HG03064 (cell line): Measurements from ENCODE around the gene REEP3.

Source experiments
- ATAC-seq: cut with Tn5 transposase; IDR thresholded peaks from one replicate; pipeline ENCODE4 v1.9.1; 2021; ENCODE audit warnings: low read depth; ENCODE audit not compliant: unreplicated experiment

Gene REEP3

GRCh38 chr10:63583909-63584724 lies 62.9 kb downstream of the REEP3 start:
- no peak for ATAC-seq

DNA sequence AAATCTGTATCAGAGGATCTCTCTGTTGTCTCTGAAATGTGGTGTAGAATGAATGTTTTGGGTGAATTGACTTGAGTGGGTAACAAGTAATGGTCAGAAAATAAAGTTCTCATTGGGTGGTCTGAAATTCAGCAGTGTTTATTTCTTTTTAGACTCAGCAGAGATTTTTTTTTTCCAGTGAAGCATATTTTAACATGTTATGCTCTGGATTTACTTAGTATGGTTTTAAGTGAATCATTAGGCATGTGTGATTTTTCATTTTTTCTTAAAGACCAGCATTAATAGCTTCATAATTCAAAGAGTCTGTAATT lies 63.5 kb downstream of the REEP3 start:
- no peak for ATAC-seq

DNA sequence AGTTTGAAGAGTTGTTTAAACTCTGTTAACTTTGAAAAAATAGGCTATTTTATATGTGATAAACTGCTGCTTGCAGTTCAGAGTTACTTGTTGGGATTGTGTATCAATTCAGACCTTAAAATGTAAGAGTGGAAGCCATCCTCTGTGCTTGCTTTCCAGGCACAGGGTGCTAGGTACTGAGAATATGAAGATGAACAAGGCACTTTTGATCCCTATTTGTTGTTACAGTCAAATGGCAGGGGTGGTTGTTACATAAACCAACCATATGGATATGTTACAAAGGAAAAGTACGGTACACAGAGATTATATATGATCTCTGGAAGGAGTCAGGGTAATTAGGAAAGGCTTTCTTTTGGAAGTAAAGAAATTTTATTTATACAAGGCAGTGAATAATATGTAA lies 63.8 kb downstream of the REEP3 start:
- no peak for ATAC-seq

DNA sequence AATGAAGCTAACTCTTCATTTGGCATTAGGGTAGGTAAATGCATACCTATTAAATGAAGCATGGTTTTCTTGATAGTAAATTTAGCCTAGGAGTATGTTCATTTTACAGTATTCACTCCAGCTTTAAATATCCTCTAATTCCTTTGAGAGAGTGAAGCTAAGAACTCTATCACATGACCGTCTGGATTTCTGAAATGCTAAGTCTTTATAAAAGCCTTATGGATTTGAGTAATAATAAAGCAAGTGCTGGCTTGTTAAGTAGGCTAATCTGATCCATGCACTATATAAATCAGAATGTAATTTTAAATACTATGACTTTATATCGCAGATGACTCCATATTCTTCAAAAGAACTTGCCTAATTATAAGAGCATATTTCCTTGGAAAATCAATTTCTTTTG lies 64.8 kb downstream of the REEP3 start:
- ATAC-seq = no peak

GRCh38 chr10:63587191-63587590 lies 66.0 kb downstream of the REEP3 start:
- ATAC-seq = no peak

- no peak for ATAC-seq
Observed at GRCh38 chr10:63588436-63589167, 67.4 kb downstream of the REEP3 start.

DNA sequence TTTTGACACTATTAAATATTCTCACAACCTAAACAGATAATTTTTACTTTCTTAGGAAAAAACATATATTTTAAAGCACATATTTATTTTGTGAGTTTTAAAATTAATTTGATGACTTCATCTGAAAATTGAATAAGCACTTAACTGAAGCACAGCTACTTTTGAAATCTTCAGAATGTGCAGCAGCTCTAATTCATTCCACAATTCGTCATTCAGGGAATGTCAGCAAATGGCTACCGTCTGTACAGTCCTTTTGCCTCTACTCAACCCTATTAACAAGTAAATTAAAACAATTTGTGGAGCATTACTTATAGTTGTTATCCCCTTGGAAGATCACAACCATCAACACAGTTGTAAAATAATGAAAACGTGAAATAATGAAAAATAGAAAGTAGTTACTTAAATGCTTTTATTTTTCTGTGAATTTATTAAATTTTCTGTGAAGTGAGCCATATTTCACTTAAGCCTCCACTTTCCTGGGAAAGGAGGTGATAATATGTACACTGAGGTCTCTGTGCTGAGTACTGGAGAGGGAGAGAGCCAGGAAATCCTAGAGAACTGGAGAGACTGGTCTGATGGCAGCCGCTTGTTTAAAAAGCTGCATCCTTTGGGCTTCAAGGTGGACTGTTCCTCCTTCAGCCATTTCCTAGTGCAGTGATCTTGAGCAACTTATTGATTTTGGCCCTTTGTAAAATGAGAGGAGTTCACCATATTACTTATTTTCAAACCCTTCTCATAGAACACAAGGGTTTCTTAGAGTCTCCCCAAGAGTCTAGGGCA lies 70.6 kb downstream of the REEP3 start:
- ATAC-seq = no peak

DNA sequence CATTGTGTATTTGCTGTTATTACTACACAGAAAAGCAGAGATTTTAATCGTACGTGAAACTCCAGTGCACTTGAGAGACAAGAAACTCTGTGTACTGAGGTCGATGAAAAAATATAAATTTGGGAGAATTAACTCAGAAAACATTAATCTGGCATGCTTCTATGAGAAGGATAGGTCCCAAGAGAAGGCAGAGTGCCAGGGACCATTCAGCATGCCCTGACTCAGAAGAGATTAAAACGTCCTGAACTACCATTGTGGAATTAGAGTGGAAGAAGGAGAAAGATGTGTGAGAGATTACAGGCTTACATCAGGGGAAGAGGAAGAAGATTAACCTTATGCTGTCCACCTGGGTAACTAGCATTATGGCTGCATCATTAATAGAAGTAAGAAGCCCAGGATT lies 72.4 kb downstream of the REEP3 start:
- no peak for ATAC-seq

DNA sequence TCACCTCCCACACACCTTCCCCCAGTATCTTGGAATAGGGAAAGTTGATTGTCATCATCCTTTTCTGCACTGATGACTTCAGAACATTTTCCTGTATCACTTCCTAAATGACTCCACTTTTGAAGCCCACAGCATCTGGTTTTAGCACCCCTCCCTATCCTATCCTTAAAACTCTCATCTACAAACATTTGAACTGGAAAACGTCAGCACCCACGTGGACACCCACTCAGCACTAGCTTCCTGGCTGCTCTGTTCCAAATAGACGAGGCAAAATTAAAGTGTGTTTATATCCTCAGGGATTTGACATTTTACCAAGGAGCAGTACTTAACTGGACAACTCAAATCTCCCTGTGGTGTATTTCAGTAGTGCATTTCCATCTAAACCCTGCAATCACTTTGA lies 73.9 kb downstream of the REEP3 start:
- ATAC-seq = no peak

DNA sequence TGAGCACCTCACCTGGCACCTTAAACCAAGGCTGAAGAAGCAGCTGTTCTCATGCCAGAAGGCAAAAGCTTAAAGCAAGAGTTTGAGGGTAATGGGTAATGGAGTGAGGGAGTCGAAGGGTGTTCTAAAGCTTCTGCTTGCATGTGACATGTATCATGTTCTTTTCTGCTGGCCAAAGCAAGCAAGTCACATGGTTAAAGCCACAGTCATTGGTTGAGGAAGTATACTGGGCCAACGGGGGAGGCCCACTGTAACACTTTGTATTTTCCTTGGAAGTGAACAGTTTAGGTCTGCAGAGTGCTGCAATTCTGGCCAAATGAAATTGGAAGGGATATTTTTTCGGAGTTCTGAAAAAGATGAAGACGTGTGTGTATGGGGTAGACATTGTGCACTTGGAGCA lies 75.7 kb downstream of the REEP3 start:
- no peak for ATAC-seq

- no peak for ATAC-seq
Observed at GRCh38 chr10:63600540-63600939, 79.3 kb downstream of the REEP3 start.

- no peak for ATAC-seq
Observed at GRCh38 chr10:63603709-63604445, 82.7 kb downstream of the REEP3 start.

- no peak for ATAC-seq
Observed at GRCh38 chr10:63605197-63605967, 84.2 kb downstream of the REEP3 start.

DNA sequence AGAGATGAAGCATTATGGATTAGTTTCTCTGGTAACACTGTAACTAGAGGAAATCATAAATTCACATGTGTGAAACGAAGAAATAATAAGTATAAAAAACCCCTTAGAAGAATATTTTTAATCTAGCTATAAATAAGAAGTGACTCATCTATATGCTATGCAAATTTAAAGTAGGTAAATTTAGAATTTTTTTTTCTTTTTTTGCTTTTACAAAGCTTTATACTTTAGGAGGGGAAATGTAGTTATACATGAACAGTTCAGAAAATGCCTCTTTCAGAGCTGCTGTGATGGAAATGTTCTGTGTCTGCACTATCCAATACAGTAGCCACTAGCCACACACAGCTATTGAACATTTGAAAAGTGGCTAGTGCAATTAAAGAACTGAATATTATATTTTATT lies 87.3 kb downstream of the REEP3 start:
- no peak for ATAC-seq

- no peak for ATAC-seq
Observed at GRCh38 chr10:63611078-63611477, 89.9 kb downstream of the REEP3 start.

- no peak for ATAC-seq
Observed at GRCh38 chr10:63614371-63614891, 93.2 kb downstream of the REEP3 start.

DNA sequence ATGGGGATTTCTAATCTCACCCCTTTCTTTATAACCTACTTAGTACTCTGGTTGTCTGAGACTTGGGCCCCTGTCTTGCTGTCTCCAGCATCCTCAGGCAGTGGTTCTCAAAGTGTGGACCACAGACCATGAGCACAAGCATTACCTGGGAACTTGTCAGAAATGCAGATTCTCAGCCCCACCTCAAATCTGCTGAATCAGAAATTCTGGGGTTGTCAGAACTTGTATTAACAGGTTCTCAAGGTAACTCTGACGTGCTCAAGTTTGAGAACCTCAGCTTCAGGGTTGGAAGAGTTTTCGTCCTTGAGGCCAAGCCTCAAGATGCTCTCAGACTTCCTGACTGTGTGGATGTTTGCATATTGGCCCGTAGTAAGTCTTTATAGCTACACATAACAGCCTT lies 97.4 kb downstream of the REEP3 start:
- ATAC-seq = no peak

DNA sequence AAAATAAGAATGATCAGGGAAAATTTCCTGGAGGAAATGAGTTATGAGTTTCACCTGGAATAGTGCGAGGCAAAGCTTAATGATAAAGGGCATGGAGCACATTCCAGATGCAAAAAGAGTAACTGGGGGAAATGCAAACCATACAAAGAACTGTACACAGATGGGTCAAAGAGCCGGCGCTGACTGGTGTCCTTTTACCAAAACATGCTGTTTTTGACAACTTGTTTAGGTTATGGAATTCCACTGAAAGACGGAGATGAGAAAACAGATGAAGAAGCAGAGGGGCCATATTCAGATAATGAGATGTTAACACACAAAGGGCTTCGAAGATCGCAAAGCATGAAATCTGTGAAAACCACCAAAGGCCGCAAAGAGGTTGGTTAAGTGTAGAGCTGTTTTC lies 98.2 kb downstream of the REEP3 start:
- ATAC-seq = no peak

DNA sequence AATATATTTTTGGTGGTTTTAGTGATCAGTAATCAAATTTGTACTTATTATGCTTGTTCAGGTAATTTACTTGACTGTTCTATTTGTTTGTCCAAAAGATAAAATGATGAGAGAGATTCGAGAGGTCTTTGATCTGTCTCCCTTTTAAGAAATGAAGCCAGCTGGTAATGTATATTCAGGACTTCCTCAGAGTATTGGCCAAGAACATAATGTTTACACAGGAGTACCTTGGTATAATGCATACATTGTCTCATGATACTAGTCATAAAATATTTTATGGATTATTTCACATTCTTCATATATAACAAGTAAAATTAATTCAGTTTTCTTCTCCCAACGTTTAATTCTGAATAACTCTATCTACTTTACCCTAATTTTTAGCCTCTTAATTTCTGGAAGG lies 100.9 kb downstream of the REEP3 start:
- no peak for ATAC-seq

GRCh38 chr10:63624701-63625100 lies 103.5 kb downstream of the REEP3 start:
- no peak for ATAC-seq
